Cardiac fibroblast (primary cell): Measurements from ENCODE around the gene PRRT3.
"Not testable (repeated sequence)": the region's sequence is repeated elsewhere in the genome, so short reads cannot be mapped to it uniquely, and the experiment has no call there.

Source experiments
- DNase-seq, 2 donors: peaks; one replicate each; pipeline versions ENCODE4 v3.0.0 to v3.0.0-alpha.2; 2010; ENCODE audit warnings: low read depth in 2 of 2
- H3K4me3 ChIP-seq, 2 donors: replicated peaks in 1 of 2; 1 replicate in 1 of 2; 2 replicates in 1 of 2; pipeline ENCODE4 v1.5.1; 2011; ENCODE audit warnings: low read depth in 2 of 2, low read length in 2 of 2, mild to moderate bottlenecking in 2 of 2, moderate library complexity in 1 of 2
- CTCF ChIP-seq: IDR thresholded peaks from one replicate; pipeline ENCODE4 v1.5.1; 2011; ENCODE audit warnings: low read depth, mild to moderate bottlenecking, low read length, inconsistent platforms

PRRT3 gene

GRCh38 chr3:9942164-9942563, 10.0 kb downstream of the PRRT3 start:
- DNase-seq, result no peak
- no peak for TF ChIP-seq CTCF
- no peak overlapping the region for H3K4me3 ChIP-seq

DNA sequence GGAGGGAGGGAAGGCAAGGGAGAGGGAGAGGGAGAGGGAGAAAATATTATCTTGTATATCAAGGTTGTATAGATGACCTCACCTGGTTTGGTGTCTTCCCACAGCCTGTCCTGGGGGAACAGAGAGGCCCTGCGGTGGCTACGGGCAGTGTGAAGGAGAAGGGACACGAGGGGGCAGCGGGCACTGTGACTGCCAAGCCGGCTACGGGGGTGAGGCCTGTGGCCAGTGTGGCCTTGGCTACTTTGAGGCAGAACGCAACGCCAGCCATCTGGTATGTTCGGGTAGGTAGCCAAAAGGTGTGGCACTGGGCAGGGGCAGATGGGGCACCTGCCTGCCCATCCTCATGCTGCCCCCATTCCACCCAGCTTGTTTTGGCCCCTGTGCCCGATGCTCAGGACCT, 11.5 kb downstream of the PRRT3 start:
- no peak for DNase-seq
- H3K4me3 ChIP-seq, result no peak overlapping the region
- TF ChIP-seq CTCF, result no peak

DNA sequence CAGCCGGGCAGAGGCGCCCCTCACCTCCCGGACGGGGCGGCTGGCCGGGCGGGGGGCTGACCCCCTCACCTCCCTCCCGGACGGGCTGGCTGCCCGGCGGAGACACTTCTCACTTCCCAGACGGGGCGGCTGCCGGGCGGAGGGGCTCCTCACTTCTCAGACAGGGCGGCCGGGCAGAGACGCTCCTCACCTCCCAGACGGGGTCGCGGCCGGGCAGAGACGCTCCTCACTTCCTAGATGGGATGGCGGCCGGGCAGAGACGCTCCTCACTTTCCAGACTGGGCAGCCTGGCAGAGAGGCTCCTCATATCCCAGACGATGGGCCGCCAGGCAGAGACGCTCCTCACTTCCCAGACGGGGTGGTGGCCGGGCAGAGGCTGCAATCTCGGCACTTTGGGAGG, 12.3 kb downstream of the PRRT3 start:
- not testable (repeated sequence) for H3K4me3 ChIP-seq, DNase-seq

- no peak for DNase-seq
- no peak overlapping the region for H3K4me3 ChIP-seq
- no peak for TF ChIP-seq CTCF
Measured at GRCh38 chr3:9938966-9939365, 13.2 kb downstream of the PRRT3 start.

- no peak overlapping the region for H3K4me3 ChIP-seq
- DNase-seq, result no peak
- TF ChIP-seq CTCF, result no peak
Measured at GRCh38 chr3:9937486-9938238, 14.5 kb downstream of the PRRT3 start.

- H3K4me3 ChIP-seq, result no peak overlapping the region
- no peak for DNase-seq
- TF ChIP-seq CTCF, result no peak
Measured at GRCh38 chr3:9935966-9936510, 16.2 kb downstream of the PRRT3 start.

- H3K4me3 ChIP-seq, result peak overlapping the region in 1 of 2 donors; percentile 65
- no peak for TF ChIP-seq CTCF
- no peak for DNase-seq
Measured at GRCh38 chr3:9934993-9935392, 17.2 kb downstream of the PRRT3 start.
